CD4-positive, alpha-beta T cell treated with Interleukin-15 for 4 hours (primary cell): ENCODE data around the gene SIGLEC15.
A peak's percentile ranks its signal among the peaks of the same experiment; 100 is the strongest.
"Not testable (repeated sequence)": the region's sequence is repeated elsewhere in the genome, so short reads cannot be mapped to it uniquely, and the experiment has no call there.

Experiments used
- DNase-seq: peaks from one replicate; pipeline ENCODE4 v3.0.0-alpha.2; 2020; ENCODE audit warnings: low spot score

The SIGLEC15 gene

DNA sequence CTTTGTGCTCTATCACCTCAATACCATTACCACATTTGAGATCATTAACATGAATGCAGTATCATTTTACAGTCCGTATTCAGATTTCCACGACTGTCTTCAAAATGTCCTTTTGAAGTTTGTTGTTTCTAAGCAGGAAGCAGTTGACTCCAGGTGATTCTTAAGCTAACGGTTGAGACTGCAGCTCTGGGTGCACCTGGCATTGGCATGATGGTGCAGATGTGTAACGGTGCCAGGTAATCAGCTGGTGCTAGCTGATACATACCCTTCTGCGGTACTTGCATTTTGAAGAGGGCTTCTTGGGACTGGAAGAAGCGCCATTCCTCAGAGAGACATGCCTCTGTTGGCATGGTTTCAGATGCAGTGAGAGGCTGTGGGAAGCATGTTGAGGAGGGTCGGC is 19.5 kb downstream of the SIGLEC15 start:
- DNase-seq, result no peak

DNA sequence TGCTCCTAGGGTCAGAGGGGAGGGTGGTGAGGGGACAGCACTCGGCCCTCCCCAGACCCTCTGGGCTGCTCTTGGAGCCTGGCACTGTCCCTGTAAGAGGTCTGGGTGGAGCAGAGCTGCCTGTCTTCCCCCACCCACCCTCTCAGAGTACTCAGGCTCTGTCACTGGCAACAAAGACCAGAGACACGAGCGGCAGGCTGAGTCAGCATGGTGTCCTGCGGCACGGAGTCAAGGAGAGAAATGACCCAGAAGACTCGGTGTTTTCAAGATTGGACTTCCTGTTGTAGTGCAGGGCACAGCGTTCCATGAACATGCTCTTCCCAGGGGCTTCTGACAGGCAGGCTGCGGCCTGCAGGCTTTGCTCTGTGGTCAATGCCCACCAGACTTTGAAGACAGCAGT is 19.9 kb downstream of the SIGLEC15 start:
- no peak for DNase-seq

DNA sequence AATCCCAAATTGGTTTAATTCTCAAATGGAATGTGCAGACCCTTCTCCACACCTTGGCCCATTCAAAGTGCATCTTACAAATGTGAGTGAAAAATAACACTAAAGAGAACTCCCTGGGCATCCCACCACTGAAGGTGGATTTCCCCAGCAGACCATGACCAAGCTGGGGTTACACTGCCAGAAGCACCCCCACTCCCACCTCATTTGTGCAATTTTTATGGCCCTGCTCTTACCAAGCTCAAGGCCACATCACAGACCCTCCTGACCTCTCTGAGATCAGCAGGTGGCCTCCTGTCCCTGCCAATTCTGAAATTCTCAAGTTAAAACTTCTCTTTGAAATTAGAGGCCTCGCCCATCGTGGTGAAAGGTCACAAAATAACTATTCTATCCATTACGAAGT is 21.6 kb downstream of the SIGLEC15 start:
- DNase-seq, result no peak

DNA sequence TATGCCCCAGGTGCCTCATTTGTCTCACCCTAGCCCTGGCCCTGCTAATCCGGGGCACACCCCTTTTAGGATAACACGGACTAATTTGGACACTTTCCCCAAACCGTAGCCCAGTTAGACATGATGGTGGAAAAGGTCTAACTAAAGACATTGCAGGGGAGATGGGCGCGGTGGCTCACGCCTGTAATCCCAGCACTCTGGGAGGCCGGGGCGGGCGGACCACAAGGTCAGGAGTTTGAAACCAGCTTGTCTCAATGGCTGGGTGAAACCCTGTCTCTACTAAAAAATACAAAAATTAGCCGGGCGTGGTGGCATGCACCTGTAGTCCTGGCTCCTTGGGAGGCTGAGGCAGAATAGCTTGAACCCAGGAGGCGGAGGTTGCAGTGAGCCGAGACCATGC is 23.2 kb downstream of the SIGLEC15 start:
- DNase-seq, result not testable (repeated sequence)

DNA sequence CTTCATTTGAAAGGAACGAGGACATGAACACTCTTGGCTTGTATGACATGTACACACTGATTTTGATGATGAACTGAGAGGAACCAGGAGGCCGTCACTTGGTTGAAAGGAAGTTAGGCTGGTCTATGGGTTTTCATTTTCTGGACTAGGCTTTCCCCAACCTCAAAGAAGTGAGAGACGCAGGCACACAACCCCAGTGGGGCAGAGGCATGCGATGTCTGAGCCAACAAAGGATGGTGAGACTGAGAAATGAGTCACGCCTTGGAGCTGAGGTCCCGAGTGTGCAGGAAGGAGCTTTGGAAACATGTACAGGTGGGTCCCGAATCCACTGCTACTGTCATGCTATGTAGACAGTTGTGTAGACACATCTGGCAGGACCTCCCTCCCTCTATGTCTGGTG is 24.1 kb downstream of the SIGLEC15 start:
- no peak for DNase-seq

DNA sequence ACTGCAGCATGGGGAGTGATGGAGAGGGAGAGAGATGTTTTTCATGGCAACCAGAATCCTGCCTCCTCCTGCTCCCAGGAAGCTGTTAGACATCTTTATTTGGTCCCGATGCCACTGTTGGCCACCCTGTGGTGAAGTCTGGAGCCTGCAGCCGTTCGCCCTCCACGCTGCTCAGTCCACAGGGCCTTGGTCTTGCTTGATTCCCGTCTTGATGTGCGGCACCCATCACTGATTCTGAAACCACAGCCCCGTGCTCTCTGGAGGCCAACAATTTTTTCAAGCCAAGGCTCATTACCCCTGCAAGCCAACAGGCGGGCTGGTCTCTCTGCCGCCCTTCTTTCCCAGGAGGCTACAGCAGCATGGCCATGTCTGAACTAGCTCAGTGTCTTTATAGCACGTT is 24.5 kb downstream of the SIGLEC15 start:
- no peak for DNase-seq

DNA sequence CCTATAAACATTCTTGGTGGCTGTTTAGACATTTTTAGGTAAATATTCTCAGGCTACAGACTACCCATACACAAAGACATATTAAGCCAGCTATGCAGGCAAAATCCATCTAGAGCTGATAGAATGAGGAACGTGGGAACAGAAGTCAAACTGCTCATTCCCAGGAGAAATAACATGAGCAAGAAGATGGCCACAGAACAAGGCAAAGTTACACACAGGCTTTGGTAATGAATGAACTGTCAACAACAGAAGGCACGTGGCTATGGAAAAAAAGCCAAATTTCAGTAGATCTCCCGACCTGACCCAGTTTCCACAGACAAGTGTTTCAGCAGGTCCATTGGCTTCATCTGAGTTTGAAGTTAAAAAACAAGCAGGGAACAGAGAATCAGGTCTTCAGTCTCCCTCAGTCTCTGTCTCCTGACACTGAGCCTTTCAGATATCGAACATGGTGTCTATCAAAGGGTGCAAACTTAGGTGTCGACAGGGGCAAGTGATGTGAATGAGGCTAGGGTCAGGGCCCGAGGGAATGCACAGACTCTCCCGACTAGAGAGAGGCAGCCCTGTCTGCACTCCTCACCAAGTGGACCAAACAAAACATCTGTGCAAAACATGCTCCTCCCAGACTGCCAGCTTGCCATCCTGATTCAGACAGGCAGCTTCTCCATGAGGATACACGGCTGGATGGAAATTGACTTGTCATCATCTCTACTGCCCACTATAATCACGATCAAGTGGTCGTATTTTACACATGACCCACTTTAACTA is 25.9 kb downstream of the SIGLEC15 start:
- DNase-seq, result no peak

DNA sequence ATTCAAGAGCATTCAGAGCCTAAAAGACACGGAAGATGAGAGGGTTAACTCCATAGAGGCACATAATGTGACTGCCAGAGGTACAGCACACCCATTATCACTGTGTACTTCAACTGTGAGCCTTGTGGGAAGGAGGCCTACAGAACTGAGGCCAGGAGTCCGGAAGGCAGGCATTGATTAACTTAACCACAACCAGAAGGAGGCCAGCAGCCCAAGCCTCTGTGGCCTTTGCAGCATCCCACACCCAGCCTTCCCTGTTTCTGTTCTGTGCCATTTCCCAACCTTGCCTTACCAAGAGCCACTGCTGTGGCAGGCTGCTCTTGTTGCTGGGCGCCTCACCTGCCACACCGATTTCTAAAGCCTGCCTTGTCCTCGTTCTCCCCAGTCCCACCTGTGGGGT is 27.2 kb downstream of the SIGLEC15 start:
- no peak for DNase-seq

DNA sequence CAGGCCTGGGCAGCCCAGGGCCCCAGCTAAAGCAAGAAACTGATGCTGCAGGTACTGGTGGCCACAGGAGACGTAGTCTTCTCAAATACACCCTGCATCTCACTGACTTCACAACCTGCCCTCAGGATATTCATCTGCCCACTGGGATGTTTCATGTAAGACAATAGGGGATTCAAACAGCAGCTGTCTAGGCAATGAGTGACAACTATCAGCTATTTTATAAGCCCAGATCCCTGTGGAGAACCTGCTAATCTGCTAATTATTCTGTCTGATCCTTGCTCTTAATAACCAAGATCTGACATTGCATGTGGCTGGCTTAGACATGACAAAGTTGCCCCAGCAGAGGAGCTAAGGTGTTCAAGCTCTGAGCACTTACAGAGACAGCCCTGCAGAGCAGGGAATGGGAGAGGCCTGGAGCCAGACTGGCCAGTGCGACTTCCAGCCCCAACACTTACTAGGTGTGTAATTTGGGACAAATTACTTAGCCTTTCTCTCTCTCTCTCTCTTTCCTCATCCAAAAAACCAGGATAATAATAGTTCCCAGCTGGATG is 28.6 kb downstream of the SIGLEC15 start:
- DNase-seq, result no peak

DNA sequence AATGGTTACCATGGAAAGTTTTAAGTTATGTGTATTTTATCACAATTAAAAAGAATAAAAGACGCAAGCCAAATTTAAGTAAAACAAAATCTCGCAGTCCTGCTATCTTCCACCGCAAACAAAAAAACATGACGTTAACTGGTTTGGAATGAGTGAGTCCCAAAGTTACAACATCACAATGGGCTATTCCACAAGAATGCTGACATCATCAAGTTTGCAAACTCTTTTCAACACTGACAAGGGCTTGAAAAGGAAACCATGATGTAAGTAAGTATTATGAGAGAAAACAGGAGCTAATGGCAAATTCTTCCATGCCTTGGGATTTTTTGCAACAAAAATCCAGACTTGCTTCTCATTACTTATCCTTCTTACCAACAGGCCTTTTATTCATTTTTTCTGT is 31.1 kb downstream of the SIGLEC15 start:
- no peak for DNase-seq

DNA sequence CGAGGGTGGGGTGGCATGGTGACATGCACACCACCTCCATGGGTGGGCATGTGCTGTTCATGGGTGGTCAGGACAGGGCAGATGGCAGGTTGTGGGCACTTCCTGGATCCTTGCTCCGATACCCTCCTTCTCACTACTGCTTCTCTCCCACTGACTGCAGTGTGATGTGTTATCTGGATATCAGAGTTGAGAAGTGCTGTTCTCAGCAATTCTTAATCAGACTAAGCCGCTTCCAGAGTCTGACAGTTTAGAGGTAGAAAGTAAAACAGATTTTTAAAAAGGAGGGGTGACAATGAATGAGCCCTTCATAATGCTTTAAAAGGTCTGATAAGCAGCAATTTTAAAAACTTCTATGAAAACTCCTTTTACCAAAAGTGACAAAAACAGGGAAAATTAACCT is 33.9 kb downstream of the SIGLEC15 start:
- DNase-seq, result no peak

DNA sequence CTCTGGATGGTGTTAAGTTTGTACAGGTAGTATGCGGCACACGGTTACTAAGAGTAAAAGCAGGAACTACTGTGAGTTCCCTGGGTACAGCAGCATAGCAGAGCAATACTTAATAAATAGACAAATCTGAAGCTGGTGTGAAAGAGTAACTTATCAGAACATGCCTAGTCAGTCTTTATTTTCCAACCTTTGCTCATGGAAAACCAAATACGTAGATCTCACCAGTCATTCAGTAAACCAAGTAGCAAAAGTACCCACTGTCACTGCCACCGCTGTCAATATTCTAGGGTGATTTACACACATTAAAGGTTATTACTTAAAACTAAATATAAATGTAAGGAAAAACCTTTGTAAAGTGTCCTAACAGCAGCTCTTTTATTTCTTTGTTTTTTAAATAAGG is 35.0 kb downstream of the SIGLEC15 start:
- DNase-seq, result no peak

DNA sequence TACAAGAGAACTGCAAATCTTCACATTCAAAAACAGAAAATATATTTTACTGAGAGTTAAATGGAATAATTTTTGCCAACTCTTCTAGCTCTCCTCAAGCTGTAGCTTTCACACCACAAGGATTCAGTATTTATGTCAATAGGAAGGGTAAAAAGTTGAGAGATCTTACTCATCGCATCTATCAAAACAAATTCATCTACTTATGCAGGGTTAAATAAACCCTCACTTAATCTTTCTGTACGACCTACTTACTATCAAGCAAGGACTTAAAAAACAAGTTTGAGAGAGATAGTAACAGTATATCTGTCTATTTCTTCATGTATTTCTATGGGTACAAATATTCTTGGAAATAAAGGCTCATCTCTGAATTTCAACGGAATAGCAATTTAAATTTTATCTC is 35.5 kb downstream of the SIGLEC15 start:
- no peak for DNase-seq

DNA sequence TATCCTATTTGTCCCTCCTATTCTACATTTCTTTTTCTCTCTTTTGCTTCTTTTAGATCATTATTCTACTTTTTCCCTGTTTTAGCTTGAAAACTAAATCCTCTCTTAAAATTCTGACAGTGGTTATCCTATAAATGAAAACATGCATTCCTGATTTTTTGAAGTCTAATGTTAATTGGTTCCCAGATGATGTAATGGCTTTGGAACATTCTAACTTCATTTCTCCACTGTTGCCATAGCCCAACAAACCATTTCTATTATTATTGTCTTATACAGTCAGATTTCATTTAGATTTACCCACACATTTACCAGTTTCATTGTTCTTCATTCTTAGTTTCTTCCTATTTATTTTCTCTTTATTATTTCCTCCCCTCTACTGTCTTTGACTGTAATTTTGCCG is 36.5 kb downstream of the SIGLEC15 start:
- DNase-seq, result no peak

DNA sequence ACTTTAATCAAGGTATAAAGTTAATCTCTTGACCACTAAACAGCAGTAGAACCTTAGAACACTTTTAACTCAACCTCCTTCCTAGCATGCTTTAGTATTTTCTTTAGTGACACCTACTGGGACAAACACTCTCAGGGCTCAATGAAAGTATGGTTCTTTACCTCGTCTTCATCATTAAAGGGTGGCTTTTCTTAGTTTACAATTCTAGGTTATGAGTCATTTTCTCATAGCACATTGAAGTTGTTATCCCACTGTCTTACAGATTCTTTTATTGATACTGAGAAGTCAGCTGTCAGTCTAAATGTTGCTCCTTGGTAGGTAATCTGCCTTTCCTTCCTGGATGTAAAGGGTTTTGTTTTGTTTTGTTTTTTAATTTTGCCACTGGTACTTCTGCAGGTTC is 38.0 kb downstream of the SIGLEC15 start:
- no peak for DNase-seq

DNA sequence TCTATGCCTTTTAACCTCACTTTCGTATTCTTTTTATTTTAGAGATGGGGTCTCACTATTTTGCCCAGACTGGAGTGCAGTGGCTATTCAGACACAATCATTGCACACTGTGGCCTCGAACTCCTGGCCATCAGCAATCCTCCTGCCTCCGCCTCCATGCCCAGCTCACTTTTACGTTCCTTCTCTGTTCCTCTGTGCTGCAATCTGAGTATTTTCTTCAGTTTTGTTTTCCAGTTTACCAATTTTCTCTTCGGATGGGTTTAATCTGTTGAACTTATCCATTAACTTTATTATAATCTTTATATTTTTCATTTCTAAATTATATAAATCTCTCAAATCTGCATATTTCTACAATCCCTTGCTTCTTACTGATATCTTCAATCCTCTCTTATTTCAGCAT is 38.6 kb downstream of the SIGLEC15 start:
- no peak for DNase-seq

DNA sequence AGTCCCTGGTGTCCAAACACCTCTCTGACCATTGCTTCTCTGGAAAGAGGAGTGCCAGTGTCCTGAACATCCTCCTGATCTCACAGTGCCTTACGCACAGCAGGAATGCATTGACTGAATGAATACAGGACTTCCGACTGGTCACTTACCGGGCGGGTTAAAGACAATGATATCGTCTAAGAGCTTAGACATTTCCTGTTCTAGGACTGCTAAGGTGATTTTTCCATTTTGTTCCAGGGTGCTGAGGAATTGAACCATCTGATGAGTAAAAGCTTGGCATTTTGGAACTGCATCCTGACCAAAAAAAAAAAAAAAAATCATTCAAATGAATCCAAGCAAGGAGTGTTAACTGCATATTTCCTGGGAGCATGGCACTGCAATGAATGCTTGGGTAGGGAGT is 40.0 kb downstream of the SIGLEC15 start:
- no peak for DNase-seq

DNA sequence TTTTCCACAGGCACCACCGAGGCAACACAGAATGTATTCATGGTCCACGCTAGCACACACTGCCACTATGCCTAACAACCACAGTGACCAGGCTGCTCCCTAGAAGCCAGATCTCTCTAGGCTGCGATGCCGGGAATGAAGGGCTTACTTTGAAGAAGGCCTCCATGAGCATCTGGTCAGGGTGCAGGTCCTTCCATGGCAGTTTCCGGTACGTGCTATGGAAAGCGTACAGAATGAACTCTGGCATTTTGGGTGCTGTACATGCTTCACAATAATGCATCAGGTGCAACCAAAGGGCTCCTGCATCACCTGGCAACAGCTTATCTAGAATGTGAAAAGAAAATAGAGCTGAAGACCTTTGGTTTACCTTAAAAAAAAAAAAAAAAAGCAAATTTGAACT is 44.9 kb downstream of the SIGLEC15 start:
- DNase-seq, result no peak

DNA sequence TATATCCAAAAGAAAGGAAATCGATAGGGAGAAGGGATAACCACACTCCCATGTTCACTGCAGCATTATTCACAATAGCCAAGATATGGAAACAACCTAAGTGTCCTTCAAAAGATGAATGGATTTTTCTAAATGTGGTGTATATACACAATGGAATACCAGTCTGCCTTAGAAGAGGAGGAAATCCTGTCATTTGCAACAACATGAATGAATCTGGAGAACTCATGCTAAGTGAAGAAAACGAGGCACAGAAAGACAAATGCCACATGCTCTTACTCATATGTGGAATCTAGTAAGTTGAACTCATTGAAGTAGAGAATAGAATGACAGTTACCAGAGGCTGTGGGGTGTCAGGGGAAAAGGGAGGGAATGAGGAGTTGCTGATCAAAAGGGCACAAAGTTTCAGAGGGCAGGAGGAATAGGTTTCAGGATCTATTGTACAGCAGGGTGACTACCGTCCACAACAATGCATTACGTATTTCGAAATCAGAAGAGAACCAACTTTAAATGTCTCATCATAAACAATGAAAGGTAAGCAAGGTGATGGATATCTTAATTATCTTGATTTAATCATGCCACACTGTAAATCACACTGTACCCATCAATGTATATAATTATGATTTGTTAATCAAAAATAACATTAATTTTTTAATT is 46.1 kb downstream of the SIGLEC15 start:
- no peak for DNase-seq

DNA sequence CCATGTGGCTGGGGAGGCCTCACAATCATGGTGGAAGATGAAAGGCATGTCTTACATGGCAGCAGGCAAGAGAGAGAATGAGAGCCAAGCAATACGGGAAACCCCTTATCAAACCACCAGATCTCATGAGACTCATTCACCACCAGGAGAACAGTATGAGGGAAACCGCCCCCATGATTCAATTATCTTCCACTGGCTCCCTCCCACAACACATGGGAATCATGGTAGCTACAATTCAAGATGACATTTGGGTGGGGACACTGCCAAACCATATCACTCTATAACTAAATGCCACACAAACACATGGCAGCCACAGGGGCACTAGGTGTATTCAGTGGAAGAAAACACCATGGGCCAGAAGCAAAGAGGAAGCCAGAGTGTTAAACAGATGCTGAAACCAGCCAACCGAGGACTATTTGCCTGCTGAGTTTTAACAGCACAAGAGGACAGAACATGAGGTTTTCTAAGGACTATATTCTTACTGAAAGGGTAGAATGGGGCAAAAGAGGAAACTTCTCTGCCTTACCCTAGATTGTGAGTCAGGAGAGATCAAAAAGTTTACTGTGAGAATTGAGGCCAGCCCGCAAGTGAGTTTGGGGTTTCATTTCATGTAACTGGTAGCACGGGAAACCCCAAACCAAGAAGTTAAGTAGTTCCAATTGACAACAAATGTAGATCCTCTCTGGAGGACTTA is 49.2 kb downstream of the SIGLEC15 start:
- peak; percentile 71 for DNase-seq

DNA sequence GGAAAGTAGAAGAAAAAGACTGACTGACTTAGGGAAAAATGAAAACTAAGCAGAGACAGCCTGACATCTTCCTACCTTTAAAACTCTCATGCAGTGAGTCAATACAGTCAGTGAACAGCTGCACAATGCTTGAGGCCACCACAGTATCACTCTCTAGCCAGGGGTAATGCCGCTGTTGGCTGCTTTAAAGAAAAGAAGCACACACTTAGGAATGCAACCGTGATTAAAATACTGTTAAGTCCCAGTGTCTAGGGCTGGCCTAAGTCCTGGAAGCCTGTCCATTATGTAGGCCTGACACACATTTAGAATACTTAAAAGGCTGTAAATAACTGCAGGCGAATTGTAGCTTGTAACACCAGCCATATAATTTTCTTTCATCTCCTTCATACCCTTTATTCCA is 50.7 kb downstream of the SIGLEC15 start:
- DNase-seq, result no peak

DNA sequence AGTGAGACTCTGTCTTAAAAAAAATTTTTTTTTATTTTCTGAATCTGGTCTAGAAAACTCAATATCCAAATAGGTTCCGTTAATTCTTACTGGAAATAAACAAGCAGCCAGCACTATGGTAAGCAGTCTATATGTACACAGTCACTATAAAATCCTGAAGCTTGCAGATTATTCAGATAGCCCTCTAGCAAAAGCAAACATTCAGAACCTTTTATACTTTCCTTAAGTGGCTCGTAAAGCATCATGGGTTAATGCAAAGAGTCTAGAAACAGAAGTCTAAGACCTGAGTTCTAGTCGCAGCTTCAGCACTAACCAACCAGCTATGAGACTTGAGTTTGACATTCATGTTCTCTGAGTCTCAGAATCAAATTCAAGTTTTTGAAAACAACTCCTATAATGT is 51.9 kb downstream of the SIGLEC15 start:
- DNase-seq, result no peak
